Activated CD8-positive, alpha-beta T cell treated with anti-CD3 and anti-CD28 coated beads, Interleukin-2, amount 10 ng/mL, durations not matched to agents 7 days and 5 days (primary cell): ENCODE data around the gene OSBP2. TPM values are rescaled to one million over a fixed set of nuclear protein-coding genes. Genes with fewer than 3 reads are reported as not detected.

ENCODE experiments used
- ATAC-seq: fragments of 150-1000 bp; cut with Tn5 transposase; one replicate; pipeline ENCODE4 v1.10.0; 2021; ENCODE audit warnings: moderate library complexity
- CTCF ChIA-PET: fragments of 350-600 bp; sonication (Branson Sonifier 250); formaldehyde crosslinking; loops from one replicate; lab custom pipeline; 2021; ENCODE audit warnings: antibody characterized with exemption; lab: Charles Lee
- POLR2A ChIA-PET: fragments of 350-600 bp; sonication (Branson Sonifier 250); formaldehyde crosslinking; loops from one replicate; lab custom pipeline; 2021; ENCODE audit warnings: antibody characterized with exemption; lab: Charles Lee
- DNase-seq: peaks from one replicate; pipeline ENCODE4 v3.0.0-alpha.2; 2020
- H3K27ac Mint-ChIP-seq: one replicate; pipeline ENCODE4 v1.8.0; 2021; ENCODE audit warnings: mild to moderate bottlenecking, mixed read lengths
- H3K27me3 Mint-ChIP-seq: one replicate; pipeline ENCODE4 v1.8.0; 2021; ENCODE audit warnings: low read depth, mixed read lengths
- H3K36me3 Mint-ChIP-seq: one replicate; pipeline ENCODE4 v1.8.0; 2021; ENCODE audit warnings: low read depth, mixed read lengths
- H3K4me1 Mint-ChIP-seq: one replicate; pipeline ENCODE4 v1.8.0; 2021; ENCODE audit warnings: low read depth, mixed read lengths
- H3K4me3 Mint-ChIP-seq: one replicate; pipeline ENCODE4 v1.8.0; 2021; ENCODE audit warnings: mild to moderate bottlenecking, mixed read lengths
- H3K9me3 Mint-ChIP-seq: one replicate; pipeline ENCODE4 v1.8.0; 2022; ENCODE audit warnings: mixed read lengths; ENCODE audit not compliant: insufficient read depth
- total RNA-seq, 2 experiments: library from RNA; stranded (reverse); gene quantifications; one replicate each; pipeline ENCODE4 v1.2.3, GENCODE V29; 2021

Gene OSBP2
- total RNA-seq, 2 experiments from 2014 or later, result 0.42 to 0.55 TPM

DNA sequence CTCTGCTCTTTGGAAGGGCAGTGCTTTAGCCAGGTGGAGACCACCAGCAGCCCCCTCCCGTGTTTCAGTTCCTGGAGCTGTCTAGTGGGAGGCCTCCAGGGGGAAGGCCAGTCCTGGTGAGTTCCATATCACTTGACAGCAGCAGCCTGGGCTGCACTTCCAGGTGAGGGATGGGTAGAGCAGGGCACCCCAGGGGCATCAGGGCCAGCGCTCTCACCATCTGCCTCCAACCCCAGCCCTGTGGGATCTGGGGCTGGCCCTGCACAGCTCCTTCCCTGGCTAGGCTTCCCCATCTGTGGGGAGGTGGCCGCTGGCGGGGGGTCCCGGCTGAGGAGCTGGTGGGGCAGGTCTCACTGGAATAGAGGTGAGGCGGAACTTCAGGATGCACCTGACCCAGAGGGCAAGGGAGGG is 213.4 kb downstream of the OSBP2 start:
- ATAC-seq (no peak), DNase-seq (no peak)
- CTCF ChIA-PET, result interaction anchor here (1.8 kb wide), 1 partner anchor 12 kb away, joined by 9 read pairs; no protein-coding TSS in a partner anchor
- Mint-ChIP-seq H3K27ac (no peak overlapping the region), H3K36me3 (peaks cover 2% of the 10 kb centered on the region), H3K9me3 (no peaks in the 10 kb centered on the region), H3K4me3 (no peak overlapping the region), H3K27me3 (no peaks in the 10 kb centered on the region), H3K4me1 (peaks cover under 1% of the 10 kb centered on the region)
- POLR2A ChIA-PET, result no interaction called here

- Mint-ChIP-seq H3K9me3 (no peaks in the 10 kb centered on the region), H3K36me3 (peaks cover 2% of the 10 kb centered on the region), H3K27me3 (no peaks in the 10 kb centered on the region), H3K4me1 (no peaks in the 10 kb centered on the region), H3K4me3 (no peak overlapping the region), H3K27ac (no peak overlapping the region)
- CTCF ChIA-PET, result interaction anchor here (1.0 to 3.0 kb wide), 4 partner anchors 10 to 176 kb away, joined by 5 to 11 read pairs (median 6); no protein-coding TSS in a partner anchor
- ATAC-seq (no peak), DNase-seq (no peak)
- POLR2A ChIA-PET, result no interaction called here
Observed at GRCh38 chr22:30909306-30909705, 214.6 kb downstream of the OSBP2 start.

GRCh38 chr22:30910358-30910757 is 215.7 kb downstream of the OSBP2 start:
- Mint-ChIP-seq H3K27me3 (no peaks in the 10 kb centered on the region), H3K36me3 (peaks cover 2% of the 10 kb centered on the region), H3K9me3 (no peaks in the 10 kb centered on the region), H3K4me1 (no peaks in the 10 kb centered on the region), H3K27ac (no peak overlapping the region), H3K4me3 (no peak overlapping the region)
- ChIA-PET POLR2A (interaction anchor here (1.4 kb wide), 1 partner anchor 59 kb away, joined by 3 read pairs; the partner anchor contains the start of gene TUG1), CTCF (interaction anchor here (1.6 to 3.0 kb wide), 4 partner anchors 9 to 175 kb away, joined by 3 to 11 read pairs (median 6); no protein-coding TSS in a partner anchor)
- ATAC-seq (no peak), DNase-seq (no peak)

DNA sequence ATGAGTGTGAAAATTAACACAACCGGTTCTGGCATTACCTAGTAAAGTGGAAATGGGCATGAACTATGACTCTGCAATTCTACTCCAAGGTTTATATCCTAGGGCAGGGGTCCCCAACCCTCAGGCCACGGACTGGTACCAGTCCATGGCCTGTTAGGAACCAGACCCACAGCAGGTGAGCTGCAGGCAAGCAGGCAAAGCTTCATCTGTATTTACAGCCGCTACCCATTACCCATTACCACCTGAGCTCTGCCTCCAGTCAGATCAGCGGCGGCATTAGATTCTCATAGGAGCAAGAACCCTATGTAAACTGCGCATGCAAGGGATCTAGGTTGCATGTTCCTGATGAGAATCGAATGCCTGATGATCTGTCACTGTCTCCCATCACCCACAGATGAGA is 224.1 kb downstream of the OSBP2 start:
- DNase-seq, result no peak
- no peaks in the 10 kb centered on the region for H3K9me3 Mint-ChIP-seq
- ChIA-PET CTCF (interaction anchor here (1.5 to 4.0 kb wide), 6 partner anchors 9 to 166 kb away, joined by 6 to 37 read pairs (median 12); partner anchors contain the start of genes MORC2 and TUG1), POLR2A (no interaction called here)
- H3K4me1 Mint-ChIP-seq, result peaks cover 17% of the 10 kb centered on the region
- no peak overlapping the region for H3K27ac Mint-ChIP-seq
- no peak overlapping the region for H3K4me3 Mint-ChIP-seq
- H3K27me3 Mint-ChIP-seq, result no peaks in the 10 kb centered on the region
- H3K36me3 Mint-ChIP-seq, result peaks cover 4% of the 10 kb centered on the region
- no peak for ATAC-seq

- Mint-ChIP-seq H3K27me3 (no peaks in the 10 kb centered on the region), H3K36me3 (peaks cover 14% of the 10 kb centered on the region), H3K4me3 (no peak overlapping the region), H3K27ac (no peak overlapping the region), H3K9me3 (no peaks in the 10 kb centered on the region), H3K4me1 (peaks cover 17% of the 10 kb centered on the region)
- POLR2A ChIA-PET, result interaction anchor here (1.0 kb wide), 1 partner anchor 162 kb away, joined by 3 read pairs; no protein-coding TSS in a partner anchor
- DNase-seq, result no peak
- peak; percentile 8 for ATAC-seq
- CTCF ChIA-PET, result interaction anchor here (0.7 to 4.0 kb wide), 16 partner anchors 10 to 379 kb away, joined by 3 to 37 read pairs (median 9); partner anchors contain the start of genes MORC2, SLC35E4 and TUG1
Observed at GRCh38 chr22:30919973-30920372, 225.3 kb downstream of the OSBP2 start.

DNA sequence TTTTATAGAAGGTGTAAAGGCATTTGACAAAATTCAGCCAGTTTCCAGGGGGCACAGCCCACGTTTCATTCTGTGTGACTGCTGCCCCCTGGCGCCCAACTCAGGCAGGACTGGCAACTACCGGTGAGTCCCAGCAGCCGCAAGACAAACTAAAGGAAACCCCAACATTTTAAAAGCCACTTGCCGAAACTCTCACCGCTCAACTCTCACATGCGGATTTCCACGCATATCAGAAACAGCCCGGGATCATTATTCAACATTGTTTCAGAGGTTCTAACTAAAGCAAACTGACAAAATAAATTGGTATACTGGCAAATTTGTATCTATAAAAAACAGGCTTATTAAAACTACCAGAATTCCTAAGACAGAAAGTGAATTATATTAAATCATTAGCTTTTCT is 225.7 kb downstream of the OSBP2 start:
- no peak overlapping the region for H3K27ac Mint-ChIP-seq
- POLR2A ChIA-PET, result interaction anchor here (1.0 to 1.5 kb wide), 2 partner anchors 11 to 162 kb away, joined by 3 read pairs; no protein-coding TSS in a partner anchor
- H3K4me3 Mint-ChIP-seq, result peak overlapping the region; percentile 44
- ATAC-seq, result peak; percentile 85
- CTCF ChIA-PET, result interaction anchor here (0.6 to 4.0 kb wide), 17 partner anchors 8 to 286 kb away, joined by 3 to 37 read pairs (median 9); partner anchors contain the start of genes MORC2, SLC35E4 and TUG1
- peaks cover 17% of the 10 kb centered on the region for H3K4me1 Mint-ChIP-seq
- peak; percentile 88 for DNase-seq
- H3K9me3 Mint-ChIP-seq, result no peaks in the 10 kb centered on the region
- peaks cover 15% of the 10 kb centered on the region for H3K36me3 Mint-ChIP-seq
- H3K27me3 Mint-ChIP-seq, result no peaks in the 10 kb centered on the region

DNA sequence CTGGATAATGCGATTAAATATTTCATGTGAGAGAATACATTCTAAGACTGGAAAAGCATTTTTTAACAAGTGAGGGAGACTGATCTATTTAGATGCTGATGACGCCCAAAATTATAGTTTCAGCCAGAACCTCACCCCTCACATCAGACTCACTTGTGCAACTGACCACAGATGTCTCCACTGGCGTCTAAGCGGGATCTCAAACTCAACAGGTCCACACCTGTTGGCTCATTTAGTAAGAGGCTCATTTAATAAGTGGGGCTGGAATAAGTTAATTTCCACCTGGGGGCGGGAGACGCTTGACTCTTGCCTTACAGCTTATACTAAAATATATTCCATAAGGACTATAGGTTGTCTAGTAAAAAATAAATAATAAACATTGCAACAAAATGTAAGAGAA is 226.4 kb downstream of the OSBP2 start:
- no peaks in the 10 kb centered on the region for H3K9me3 Mint-ChIP-seq
- ChIA-PET CTCF (interaction anchor here (0.6 to 4.0 kb wide), 17 partner anchors 9 to 287 kb away, joined by 3 to 37 read pairs (median 8); partner anchors contain the start of genes MORC2, SLC35E4 and TUG1), POLR2A (interaction anchor here (1.5 to 2.3 kb wide), 2 partner anchors 10 to 48 kb away, joined by 3 to 13 read pairs; partner anchors contain the start of genes MORC2 and TUG1)
- H3K27ac Mint-ChIP-seq, result no peak overlapping the region
- H3K4me1 Mint-ChIP-seq, result peaks cover 17% of the 10 kb centered on the region
- H3K4me3 Mint-ChIP-seq, result peak overlapping the region; percentile 70
- ATAC-seq, result no peak
- no peaks in the 10 kb centered on the region for H3K27me3 Mint-ChIP-seq
- peaks cover 20% of the 10 kb centered on the region for H3K36me3 Mint-ChIP-seq
- DNase-seq, result no peak

DNA sequence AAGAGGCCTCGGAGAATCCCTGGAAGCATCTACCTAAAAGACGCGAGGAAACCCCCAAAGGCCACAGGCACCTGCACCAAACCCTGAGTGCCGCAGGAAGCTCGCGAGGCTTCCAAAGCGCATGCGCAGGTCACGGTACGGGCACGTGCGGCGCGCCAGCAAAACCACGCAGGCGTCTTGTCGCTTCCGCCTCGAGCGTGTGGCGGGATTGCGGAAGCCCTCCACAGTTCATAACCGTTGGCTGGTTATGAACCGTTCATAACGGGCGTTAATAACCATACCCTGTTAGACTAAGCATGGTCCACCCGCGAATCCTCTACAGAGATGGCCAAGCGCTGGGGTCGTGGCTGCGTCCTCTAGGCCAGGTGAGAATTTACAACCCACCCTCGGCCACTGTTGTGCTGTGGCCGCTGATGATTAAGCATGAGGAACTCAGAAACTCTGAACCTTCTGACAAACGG is 227.5 kb downstream of the OSBP2 start:
- POLR2A ChIA-PET, result interaction anchor here (0.5 to 2.3 kb wide), 7 partner anchors 18 to 964 kb away, joined by 3 to 13 read pairs (median 3); partner anchors contain the start of genes MORC2 and TUG1
- Mint-ChIP-seq H3K4me3 (peak overlapping the region; percentile 70), H3K9me3 (no peaks in the 10 kb centered on the region), H3K27me3 (no peaks in the 10 kb centered on the region), H3K27ac (peak overlapping the region; percentile 81), H3K36me3 (peaks cover 28% of the 10 kb centered on the region), H3K4me1 (peaks cover 17% of the 10 kb centered on the region)
- CTCF ChIA-PET, result interaction anchor here (1.0 to 4.0 kb wide), 10 partner anchors 11 to 288 kb away, joined by 3 to 37 read pairs (median 8); partner anchors contain the start of genes MORC2, SLC35E4 and TUG1
- DNase-seq, result peak; percentile 84
- ATAC-seq, result peak; percentile 59

DNA sequence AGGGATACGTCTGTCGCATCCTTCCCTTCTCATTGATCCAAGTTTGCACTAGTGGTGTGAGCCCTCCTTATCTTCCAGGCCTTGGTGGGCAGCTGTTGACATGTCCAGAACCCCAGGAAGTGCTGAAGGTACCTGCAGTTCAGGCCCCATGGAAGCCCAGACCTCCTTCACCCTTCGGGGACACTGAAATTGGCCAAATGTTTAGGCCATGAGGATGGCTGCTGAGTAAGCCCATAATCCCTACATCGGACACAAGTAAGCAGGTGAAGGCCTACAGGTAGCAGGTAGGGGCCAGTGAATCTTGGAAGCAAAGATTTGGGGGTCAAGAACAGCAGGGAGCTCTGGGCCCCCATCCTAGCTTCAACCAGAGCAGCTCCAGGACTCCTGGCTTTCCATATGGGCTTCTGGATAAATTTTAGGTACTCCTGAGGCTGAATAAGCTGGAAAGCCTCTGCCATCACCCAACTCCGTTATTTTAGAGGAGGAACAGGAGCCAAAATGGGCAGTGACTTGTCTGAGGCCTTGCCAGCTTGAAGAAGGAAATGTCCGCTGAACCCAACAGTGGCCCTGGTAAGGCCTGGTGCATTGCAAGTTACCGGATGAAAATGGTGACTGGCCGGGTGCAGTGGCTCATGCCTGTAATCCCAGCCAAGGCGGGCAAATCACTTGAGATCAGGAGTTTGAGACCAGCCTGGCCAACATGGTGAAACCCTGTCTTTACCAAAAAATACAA is 228.7 kb downstream of the OSBP2 start:
- Mint-ChIP-seq H3K36me3 (peaks cover 35% of the 10 kb centered on the region), H3K4me3 (no peak overlapping the region), H3K9me3 (no peaks in the 10 kb centered on the region), H3K27me3 (no peaks in the 10 kb centered on the region), H3K4me1 (peaks cover 17% of the 10 kb centered on the region), H3K27ac (no peak overlapping the region)
- ChIA-PET POLR2A (interaction anchor here (1.0 to 2.3 kb wide), 3 partner anchors 17 to 157 kb away, joined by 3 to 13 read pairs (median 3); partner anchors contain the start of genes MORC2 and TUG1), CTCF (interaction anchor here (1.3 to 1.7 kb wide), 2 partner anchors 47 to 160 kb away, joined by 3 read pairs; no protein-coding TSS in a partner anchor)
- ATAC-seq (no peak), DNase-seq (no peak)

GRCh38 chr22:30925667-30926066 is 231.0 kb downstream of the OSBP2 start:
- ChIA-PET CTCF (no interaction called here), POLR2A (interaction anchor here (0.6 kb wide), 1 partner anchor 44 kb away, joined by 3 read pairs; the partner anchor contains the start of gene TUG1)
- H3K4me1 Mint-ChIP-seq, result peaks cover 13% of the 10 kb centered on the region
- H3K27me3 Mint-ChIP-seq, result no peaks in the 10 kb centered on the region
- H3K9me3 Mint-ChIP-seq, result no peaks in the 10 kb centered on the region
- no peak overlapping the region for H3K27ac Mint-ChIP-seq
- no peak for DNase-seq
- no peak overlapping the region for H3K4me3 Mint-ChIP-seq
- peaks cover 44% of the 10 kb centered on the region for H3K36me3 Mint-ChIP-seq
- ATAC-seq, result no peak

DNA sequence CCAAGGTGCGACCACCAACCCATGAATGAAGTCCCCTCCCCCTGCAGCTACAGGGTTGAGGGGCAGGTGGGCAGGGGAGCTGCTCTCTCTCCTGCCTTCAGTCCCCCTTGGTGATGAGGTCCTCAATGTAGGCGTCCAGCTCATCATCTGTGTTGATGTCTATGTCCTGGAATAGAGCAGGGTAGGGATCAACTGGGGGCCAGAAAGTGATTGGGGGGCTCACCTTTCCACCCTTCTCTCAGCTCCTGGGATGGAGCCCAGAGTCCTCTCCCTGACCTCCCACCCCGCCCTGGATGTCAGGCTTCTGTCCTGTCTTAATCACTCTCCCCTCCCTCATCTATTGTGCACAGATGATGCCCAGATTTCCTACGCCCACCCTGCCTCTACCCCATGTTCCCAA is 232.0 kb downstream of the OSBP2 start:
- Mint-ChIP-seq H3K4me3 (no peak overlapping the region), H3K9me3 (no peaks in the 10 kb centered on the region), H3K4me1 (peaks cover 6% of the 10 kb centered on the region), H3K27me3 (no peaks in the 10 kb centered on the region), H3K36me3 (peaks cover 52% of the 10 kb centered on the region), H3K27ac (no peak overlapping the region)
- ATAC-seq, result no peak
- ChIA-PET POLR2A (no interaction called here), CTCF (no interaction called here)
- DNase-seq, result no peak
